ENCODE measurements around the gene PLEKHG1.

DNA sequence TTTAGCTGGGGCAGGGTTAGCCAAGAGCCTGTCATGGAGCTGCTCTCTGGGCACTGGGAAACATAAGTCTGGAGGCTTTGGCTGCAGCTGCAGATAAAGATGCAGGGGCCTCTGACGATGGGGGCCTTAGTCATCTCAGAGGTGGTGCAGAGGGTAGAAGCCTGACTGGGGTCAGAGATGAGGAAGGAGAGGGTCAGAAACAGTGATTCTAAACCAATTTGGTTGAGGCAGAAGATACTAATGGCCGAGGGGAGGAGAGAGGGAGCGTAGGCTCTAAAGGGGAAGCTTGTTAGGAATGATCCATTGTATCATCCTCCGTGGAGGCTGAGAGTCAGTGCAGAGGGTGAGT, 33.8 kb downstream of the PLEKHG1 start:
- TF ChIP-seq, protein P1, sequence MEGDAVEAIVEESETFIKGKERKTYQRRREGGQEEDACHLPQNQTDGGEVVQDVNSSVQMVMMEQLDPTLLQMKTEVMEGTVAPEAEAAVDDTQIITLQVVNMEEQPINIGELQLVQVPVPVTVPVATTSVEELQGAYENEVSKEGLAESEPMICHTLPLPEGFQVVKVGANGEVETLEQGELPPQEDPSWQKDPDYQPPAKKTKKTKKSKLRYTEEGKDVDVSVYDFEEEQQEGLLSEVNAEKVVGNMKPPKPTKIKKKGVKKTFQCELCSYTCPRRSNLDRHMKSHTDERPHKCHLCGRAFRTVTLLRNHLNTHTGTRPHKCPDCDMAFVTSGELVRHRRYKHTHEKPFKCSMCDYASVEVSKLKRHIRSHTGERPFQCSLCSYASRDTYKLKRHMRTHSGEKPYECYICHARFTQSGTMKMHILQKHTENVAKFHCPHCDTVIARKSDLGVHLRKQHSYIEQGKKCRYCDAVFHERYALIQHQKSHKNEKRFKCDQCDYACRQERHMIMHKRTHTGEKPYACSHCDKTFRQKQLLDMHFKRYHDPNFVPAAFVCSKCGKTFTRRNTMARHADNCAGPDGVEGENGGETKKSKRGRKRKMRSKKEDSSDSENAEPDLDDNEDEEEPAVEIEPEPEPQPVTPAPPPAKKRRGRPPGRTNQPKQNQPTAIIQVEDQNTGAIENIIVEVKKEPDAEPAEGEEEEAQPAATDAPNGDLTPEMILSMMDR (IDR thresholded peaks at IDR 0.05), result no peak
- TF ChIP-seq, protein P2, sequence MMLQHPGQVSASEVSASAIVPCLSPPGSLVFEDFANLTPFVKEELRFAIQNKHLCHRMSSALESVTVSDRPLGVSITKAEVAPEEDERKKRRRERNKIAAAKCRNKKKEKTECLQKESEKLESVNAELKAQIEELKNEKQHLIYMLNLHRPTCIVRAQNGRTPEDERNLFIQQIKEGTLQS (CRISPR knock-in tag; conservative IDR thresholded peaks at IDR 0.05), result no peak
- TF ChIP-seq, protein P3, sequence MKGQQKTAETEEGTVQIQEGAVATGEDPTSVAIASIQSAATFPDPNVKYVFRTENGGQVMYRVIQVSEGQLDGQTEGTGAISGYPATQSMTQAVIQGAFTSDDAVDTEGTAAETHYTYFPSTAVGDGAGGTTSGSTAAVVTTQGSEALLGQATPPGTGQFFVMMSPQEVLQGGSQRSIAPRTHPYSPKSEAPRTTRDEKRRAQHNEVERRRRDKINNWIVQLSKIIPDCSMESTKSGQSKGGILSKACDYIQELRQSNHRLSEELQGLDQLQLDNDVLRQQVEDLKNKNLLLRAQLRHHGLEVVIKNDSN (CRISPR knock-in tag; IDR thresholded peaks at IDR 0.05), result no peak

All from WTC11 (cell line).